Skin of body (tissue), 2 donors: ENCODE results near the gene POFUT1. TPM values are rescaled to one million over a fixed set of nuclear protein-coding genes. Genes with fewer than 3 reads are reported as not detected.

Experiments used
- DNase-seq: peaks from one replicate; lab custom pipeline; 2025; lab: John Stamatoyannopoulos, UW
- total RNA-seq: library from RNA; depleted of rRNA; stranded (reverse); fragments of >200 nt; gene quantifications from one replicate; pipeline ENCODE4 v1.2.3, GENCODE V29; 2014

The POFUT1 gene
- total RNA-seq, 1 donor from 2014 or later = 21.4 TPM

- DNase-seq = no peak
Observed at GRCh38 chr20:32205843-32206759, 1.6 kb upstream of the POFUT1 start.

GRCh38 chr20:32206760-32207625, 687 bp upstream of the POFUT1 start:
- no peak for DNase-seq

- DNase-seq = no peak
Observed at GRCh38 chr20:32208499-32209154, 947 bp downstream of the POFUT1 start.

GRCh38 chr20:32209850-32210605, 2.3 kb downstream of the POFUT1 start:
- DNase-seq = no peak

- no peak for DNase-seq
Observed at GRCh38 chr20:32213870-32214269, 6.2 kb downstream of the POFUT1 start.

- DNase-seq = no peak
Observed at GRCh38 chr20:32215147-32215546, 7.5 kb downstream of the POFUT1 start.

- DNase-seq = no peak
Observed at GRCh38 chr20:32215729-32216128, 8.0 kb downstream of the POFUT1 start.

GRCh38 chr20:32216179-32217142, 8.8 kb downstream of the POFUT1 start:
- DNase-seq = no peak

- no peak for DNase-seq
Observed at GRCh38 chr20:32218156-32218900, 10.6 kb downstream of the POFUT1 start.

GRCh38 chr20:32224463-32224862, 16.8 kb downstream of the POFUT1 start:
- no peak for DNase-seq

GRCh38 chr20:32226391-32226790, 18.7 kb downstream of the POFUT1 start:
- no peak for DNase-seq

- no peak for DNase-seq
Observed at GRCh38 chr20:32227306-32227705, 19.6 kb downstream of the POFUT1 start.

GRCh38 chr20:32227744-32228688, 20.3 kb downstream of the POFUT1 start:
- no peak for DNase-seq

- no peak for DNase-seq
Observed at GRCh38 chr20:32229251-32229747, 21.6 kb downstream of the POFUT1 start.

- DNase-seq = no peak
Observed at GRCh38 chr20:32230707-32231106, 23.0 kb downstream of the POFUT1 start.

GRCh38 chr20:32231245-32231644, 23.6 kb downstream of the POFUT1 start:
- no peak for DNase-seq

- DNase-seq = no peak
Observed at GRCh38 chr20:32231847-32232246, 24.2 kb downstream of the POFUT1 start.
